ENCODE measurements around the gene ZNF195.
"Not testable (repeated sequence)": the region's sequence is repeated elsewhere in the genome, so short reads cannot be mapped to it uniquely, and the experiment has no call there.

The ZNF195 gene

GRCh38 chr11:3378426-3379423, at the start of gene ZNF195:
Gene ZNF195, minus strand, starts transcription at chr11:3379146. Its CDS starts 106 bp downstream, at chr11:3379040.
- FAIRE-seq, result peak; percentile 54

- not testable (repeated sequence) for FAIRE-seq
These were observed 49.1 kb upstream of the ZNF195 start for GRCh38 chr11:3428076-3428475.

GRCh38 chr11:3426541-3426940, 47.6 kb upstream of the ZNF195 start:
- not testable (repeated sequence) for FAIRE-seq

- FAIRE-seq, result not testable (repeated sequence)
These were observed 45.0 kb upstream of the ZNF195 start for GRCh38 chr11:3423928-3424327.

- not testable (repeated sequence) for FAIRE-seq
These were observed 44.3 kb upstream of the ZNF195 start for GRCh38 chr11:3423138-3423731.

DNA sequence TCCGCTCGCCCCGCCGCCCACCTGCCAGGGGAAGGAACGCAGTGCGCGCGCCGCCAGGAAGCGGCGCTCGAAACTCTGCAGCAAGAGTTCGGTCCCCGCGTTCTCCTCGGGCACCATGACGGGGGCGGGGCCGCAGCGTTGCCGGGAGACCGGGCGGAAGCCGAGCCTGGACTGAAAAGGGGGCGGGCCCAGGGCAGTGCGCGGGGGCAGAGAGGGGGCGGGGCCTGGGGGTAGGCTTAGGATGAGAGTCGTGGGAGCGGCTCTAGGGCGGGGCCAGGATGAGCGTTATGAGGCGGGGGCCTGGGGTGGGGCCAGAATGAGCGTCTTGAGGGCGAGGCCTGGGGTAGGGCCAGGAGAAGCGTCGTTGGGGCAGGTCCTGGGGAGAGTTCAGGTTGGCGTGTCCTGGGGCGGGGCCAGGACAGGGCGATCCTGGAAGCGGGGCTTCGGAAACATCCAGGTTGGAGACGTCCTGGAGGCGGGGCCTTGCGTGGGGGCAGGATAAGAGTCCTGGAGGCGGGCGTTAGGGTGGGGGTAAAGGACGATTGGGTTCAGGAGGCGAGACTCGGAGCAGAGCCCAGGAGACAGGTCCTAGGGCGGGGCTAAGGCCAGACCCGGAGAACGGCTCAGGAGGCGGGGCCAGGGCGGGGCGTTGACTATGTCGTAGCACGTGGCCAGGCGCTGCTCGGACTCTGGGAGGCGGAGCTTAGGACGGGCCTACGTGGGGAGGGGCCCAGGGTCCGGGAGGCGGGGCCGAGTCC, 43.6 kb upstream of the ZNF195 start:
- peak; percentile 95 for FAIRE-seq

- FAIRE-seq, result not testable (repeated sequence)
These were observed 42.8 kb upstream of the ZNF195 start for GRCh38 chr11:3421608-3422379.

DNA sequence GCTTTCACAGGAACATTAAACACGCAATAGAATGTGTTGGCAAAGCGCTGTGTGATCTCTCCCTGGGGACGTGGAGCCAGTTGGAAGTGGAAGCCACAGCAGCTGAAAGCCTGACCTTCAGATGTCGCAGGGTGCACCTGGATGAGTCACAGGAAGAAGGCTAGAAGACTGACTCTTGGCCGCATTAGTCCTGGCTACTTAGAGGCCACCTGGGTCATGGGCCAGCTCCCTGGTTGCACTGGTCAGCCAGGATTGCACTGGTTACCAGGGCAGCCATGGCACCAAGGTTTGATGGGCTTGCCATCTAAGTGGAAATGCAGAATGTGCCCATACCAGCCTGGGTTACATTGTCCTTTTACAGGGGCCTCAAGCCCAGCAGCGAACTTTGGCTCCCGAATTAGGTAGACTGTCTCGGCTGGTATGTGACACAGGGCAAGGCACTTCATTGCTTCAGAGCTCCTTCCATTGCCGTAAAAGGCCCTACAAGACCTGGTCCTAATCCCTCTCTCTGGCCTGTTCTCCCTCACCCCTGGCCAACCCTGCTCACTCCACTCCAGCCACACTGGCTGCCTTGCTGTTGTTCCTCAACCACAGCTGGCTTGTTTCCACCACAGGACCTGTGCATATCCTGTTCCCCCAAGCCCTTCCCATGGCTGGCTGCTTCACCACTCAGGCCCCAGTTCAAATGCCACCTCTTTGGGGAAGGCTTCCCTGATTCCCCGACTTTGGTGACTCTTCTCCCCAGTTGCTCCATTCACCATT, 41.5 kb upstream of the ZNF195 start:
- FAIRE-seq, result not testable (repeated sequence)

GRCh38 chr11:3419496-3419895, 40.5 kb upstream of the ZNF195 start:
- not testable (repeated sequence) for FAIRE-seq

DNA sequence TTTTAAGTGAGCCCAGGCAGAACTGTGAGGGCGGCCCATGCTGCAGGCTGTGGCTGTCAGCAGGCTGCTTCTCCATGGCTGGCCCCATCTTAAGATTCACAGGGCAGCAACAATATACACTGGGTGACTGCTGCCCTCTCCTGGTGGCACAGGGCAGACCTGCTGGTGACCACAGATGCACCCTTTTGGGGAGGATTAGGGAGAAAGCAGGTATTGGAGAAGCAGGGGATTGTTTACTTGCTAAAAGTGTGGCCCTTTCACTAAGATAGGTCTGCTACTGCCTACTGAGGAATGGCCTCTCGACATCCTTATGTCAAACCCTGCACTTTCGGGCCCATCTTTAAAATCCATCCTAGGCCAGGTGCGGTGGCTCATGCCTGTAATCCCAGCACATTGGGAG, 38.1 kb upstream of the ZNF195 start:
- FAIRE-seq, result not testable (repeated sequence)

DNA sequence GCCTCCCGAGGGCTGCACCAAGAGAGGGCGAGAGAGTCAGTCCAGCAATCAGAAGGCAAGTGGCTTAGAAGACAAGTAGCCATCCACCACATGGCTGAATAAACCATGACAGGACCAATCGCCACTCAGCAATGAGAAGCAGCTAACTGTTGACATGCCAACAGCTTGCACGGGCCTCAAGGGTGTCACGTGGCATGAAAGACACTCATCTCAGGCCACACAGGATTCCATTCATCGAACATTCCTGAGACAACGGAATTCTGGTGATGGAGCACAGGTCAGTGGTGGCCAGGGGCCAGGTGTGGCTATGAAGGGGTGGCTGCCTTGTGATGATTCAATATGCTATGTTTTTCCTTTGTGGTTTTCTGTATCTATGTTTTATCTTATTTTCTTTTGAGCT, 36.4 kb upstream of the ZNF195 start:
- FAIRE-seq, result not testable (repeated sequence)

GRCh38 chr11:3413666-3414065, 34.7 kb upstream of the ZNF195 start:
- FAIRE-seq, result not testable (repeated sequence)

DNA sequence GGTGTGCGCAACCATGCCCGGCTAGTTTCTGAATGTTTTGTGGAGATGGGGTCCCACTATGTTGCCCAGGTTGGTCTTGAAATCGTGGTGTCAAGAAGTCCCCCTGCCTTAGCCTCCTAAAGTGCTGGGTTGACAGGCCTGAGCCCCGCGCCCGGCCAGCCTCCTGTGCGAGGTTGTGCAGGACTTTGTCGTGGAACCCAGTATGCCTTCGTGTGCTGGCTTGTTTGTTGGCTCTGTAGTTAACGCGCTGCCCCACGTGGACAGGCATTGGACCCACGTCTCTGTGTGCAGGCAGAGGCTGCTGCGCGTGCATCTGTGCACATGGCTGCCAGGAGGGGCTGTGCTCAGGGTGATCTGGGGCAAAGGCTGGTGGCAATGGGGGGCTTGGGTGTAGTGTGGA, 33.9 kb upstream of the ZNF195 start:
- FAIRE-seq, result no peak

DNA sequence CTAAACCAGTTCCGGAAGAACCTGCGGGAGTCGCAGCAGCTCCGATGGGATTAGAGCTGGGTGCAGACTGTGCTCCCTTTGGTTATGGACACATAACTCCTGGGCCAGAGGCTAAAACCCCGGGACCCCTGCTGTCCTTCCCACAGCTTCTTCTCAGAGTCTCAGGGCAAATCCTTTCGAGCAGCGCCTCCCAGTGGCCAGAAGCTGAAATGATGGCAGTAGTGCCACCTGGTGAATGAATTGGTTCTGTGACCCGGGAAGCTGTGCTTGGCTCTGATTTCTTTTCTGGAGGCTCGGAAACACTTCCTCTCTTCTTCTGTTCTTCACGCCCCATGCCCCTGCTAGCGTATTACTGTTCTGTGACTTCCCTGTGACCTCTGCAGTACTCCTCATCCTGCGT, 29.8 kb upstream of the ZNF195 start:
- not testable (repeated sequence) for FAIRE-seq

DNA sequence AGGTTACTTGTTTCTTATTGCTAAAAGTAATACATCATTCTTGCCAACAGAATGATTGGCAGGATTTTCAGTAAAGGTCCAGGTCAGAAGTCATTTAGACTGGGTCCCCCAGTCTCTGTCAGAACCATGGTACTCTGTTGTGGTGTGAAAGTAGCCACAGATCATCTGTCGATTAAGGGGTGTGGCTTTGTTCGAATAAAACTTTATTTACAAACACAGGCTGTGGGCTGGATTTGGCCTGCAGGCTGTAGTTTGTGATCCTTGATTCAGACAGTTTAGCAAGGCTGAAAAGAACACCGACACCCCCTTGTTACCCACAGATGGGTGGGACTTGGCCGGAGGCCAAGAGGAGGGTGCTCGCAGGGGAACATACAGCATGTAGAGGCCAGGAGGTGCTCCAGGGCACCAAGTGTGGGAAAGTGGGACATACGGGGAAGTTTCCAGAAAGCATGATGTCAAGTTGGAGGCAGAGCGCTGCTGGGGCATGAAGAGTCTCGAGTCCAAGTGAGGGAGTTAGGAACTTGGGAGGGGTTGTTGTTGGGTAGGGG, 29.2 kb upstream of the ZNF195 start:
- not testable (repeated sequence) for FAIRE-seq

DNA sequence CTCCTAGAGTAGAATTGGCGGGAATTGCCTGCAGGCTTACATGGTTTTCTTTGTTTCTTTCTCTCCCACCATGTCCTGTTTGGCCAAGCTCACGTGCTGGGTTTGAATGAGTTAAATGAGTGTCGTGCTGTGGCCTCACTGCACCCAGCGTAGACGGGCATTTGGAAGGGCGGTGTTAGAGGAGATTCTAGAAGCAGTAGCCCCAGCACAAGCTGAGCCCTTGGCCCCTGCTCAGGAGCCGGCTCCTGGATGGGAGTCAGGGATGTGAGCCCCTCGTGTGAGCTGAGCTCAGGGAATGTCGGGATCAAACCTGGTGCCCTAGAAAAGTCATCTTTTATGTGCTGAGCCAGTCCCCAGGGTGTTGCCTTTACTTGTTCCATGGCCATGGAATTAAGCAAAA, 28.0 kb upstream of the ZNF195 start:
- FAIRE-seq, result not testable (repeated sequence)

DNA sequence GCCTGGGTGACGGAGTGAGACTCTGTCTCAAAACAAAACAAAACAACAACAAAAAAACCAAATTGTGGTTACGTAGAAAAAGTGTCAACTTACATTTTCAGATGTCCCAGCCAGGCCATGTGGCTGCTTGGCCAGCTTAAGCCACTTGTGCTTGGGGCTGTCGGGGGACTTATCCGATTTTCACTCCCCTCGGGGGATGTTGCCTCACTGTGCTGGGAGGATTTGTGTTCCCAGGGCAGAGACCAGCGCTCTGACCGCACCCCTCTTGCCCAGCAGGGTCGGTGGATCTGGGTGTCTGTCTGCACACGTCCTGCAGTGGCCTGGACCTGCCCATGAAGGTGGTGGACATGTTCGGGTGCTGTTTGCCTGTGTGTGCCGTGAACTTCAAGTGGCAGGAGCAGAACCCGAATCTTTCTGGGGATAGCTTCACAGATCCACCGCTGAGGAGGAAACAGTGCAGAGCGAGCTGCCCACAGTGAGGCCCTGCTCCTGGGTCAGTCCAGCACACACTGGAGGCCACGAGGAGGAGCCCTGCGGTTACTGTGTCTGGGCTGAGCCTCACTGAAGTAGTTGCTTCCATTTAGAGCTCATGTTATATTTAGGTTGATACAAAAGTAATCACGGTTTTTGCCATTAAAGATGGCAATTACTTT, 27.4 kb upstream of the ZNF195 start:
- FAIRE-seq, result not testable (repeated sequence)

GRCh38 chr11:3404076-3404925, 25.4 kb upstream of the ZNF195 start:
- not testable (repeated sequence) for FAIRE-seq

GRCh38 chr11:3402861-3403250, 23.9 kb upstream of the ZNF195 start:
- FAIRE-seq, result not testable (repeated sequence)
